Measurements from ENCODE around the gene GFER. TPM values are rescaled to one million over a fixed set of nuclear protein-coding genes. Genes with fewer than 3 reads are reported as not detected.

The GFER gene
- total RNA-seq, 1 experiment from 2014 or later = 58.5 TPM

GRCh38 chr16:1978476-1979120 lies 5.4 kb upstream of the GFER start (continued):
- TF ChIP-seq FOXP4 (CRISPR knock-in tag; IDR thresholded peaks at IDR 0.05) = no peak
- no peak for TF ChIP-seq ERG (CRISPR knock-in tag; IDR thresholded peaks at IDR 0.05)

- CTCF ChIA-PET = interaction anchor here (1.0 to 4.4 kb wide), 9 partner anchors 13 to 197 kb away, joined by 3 to 19 read pairs (median 4); partner anchors contain the start of genes NUBP2, RPS2, SPSB3 and TRAF7
- H3K4me3 Mint-ChIP-seq = peak overlapping the region; percentile 64
- no peak overlapping the region for H3K27ac Mint-ChIP-seq
- ATAC-seq = peak; percentile 31
- DNase-seq (ENCODE audit: low spot score) = peak; percentile 74
- POLR2A ChIA-PET = interaction anchor here (1.0 to 3.0 kb wide), 6 partner anchors 15 to 112 kb away, joined by 3 to 20 read pairs (median 4); partner anchors contain the start of genes MSRB1 and RPS2
- no peaks in the 10 kb centered on the region for H3K9me3 Mint-ChIP-seq
- H3K36me3 Mint-ChIP-seq = peaks cover 10% of the 10 kb centered on the region
- H3K27me3 Mint-ChIP-seq (ENCODE audit: low read depth) = peaks cover 39% of the 10 kb centered on the region
- H3K4me1 Mint-ChIP-seq = peaks cover 19% of the 10 kb centered on the region
- TF ChIP-seq FOXP1 (CRISPR knock-in tag; IDR thresholded peaks at IDR 0.05; ENCODE audit: borderline replicate concordance) (0 out of 2 replicates have a peak, but pooled peaks have one; percentile 26), FOXP4 (CRISPR knock-in tag; IDR thresholded peaks at IDR 0.05) (peak; percentile 72; the same call in 1 of the 2 replicates), ZNF121 (CRISPR knock-in tag; IDR thresholded peaks at IDR 0.05) (0 out of 2 replicates have a peak, but pooled peaks have one; percentile 8), PRRX2 (CRISPR knock-in tag; IDR thresholded peaks at IDR 0.05) (no peak), ZBTB21 (CRISPR knock-in tag; IDR thresholded peaks at IDR 0.05; ENCODE audit: borderline replicate concordance) (peak; percentile 39; the same call in 1 of the 2 replicates), NR3C1 (CRISPR knock-in tag; conservative IDR thresholded peaks at IDR 0.05; ENCODE audit: low read depth) (no peak), HMGXB4 (CRISPR knock-in tag; IDR thresholded peaks at IDR 0.05) (peak; percentile 8; the same call in 1 of the 2 replicates), ERG (CRISPR knock-in tag; IDR thresholded peaks at IDR 0.05) (no peak), NFATC4 (CRISPR knock-in tag; IDR thresholded peaks at IDR 0.05) (peak; percentile 63; the same call in 1 of the 2 replicates), CBFB (CRISPR knock-in tag; IDR thresholded peaks at IDR 0.05; ENCODE audit: low read depth) (peak; percentile 81; the same call in 1 of the 2 replicates), ATF1 (CRISPR knock-in tag; IDR thresholded peaks at IDR 0.05) (0 out of 2 replicates have a peak, but pooled peaks have one; percentile 62), KAT7 (CRISPR knock-in tag; IDR thresholded peaks at IDR 0.05; ENCODE audit: borderline replicate concordance) (0 out of 2 replicates have a peak, but pooled peaks have one; percentile 60), ZNF317 (CRISPR knock-in tag; IDR thresholded peaks at IDR 0.05; ENCODE audit: borderline replicate concordance, low read depth) (0 out of 2 replicates have a peak, but pooled peaks have one; percentile 16), ETV6 (CRISPR knock-in tag; IDR thresholded peaks at IDR 0.05) (0 out of 2 replicates have a peak, but pooled peaks have one; percentile 65), RELA (CRISPR knock-in tag; IDR thresholded peaks at IDR 0.05; ENCODE audit: borderline replicate concordance) (peak; percentile 28; the same call in 1 of the 2 replicates), TEAD1 (CRISPR knock-in tag; IDR thresholded peaks at IDR 0.05) (peak; percentile 67), USF2 (CRISPR knock-in tag; IDR thresholded peaks at IDR 0.05) (no peak), ATF2 (CRISPR knock-in tag; IDR thresholded peaks at IDR 0.05; ENCODE audit: borderline replicate concordance, low read depth) (no peak), TCF7 (CRISPR knock-in tag; IDR thresholded peaks at IDR 0.05; ENCODE audit: low read depth) (0 out of 2 replicates have a peak, but pooled peaks have one; percentile 63), SP1 (CRISPR knock-in tag; conservative IDR thresholded peaks at IDR 0.05) (peak; percentile 35; the same call in 1 of the 2 replicates), MAX (CRISPR knock-in tag; IDR thresholded peaks at IDR 0.05) (peak; percentile 62; the same call in 1 of the 2 replicates)
Observed at GRCh38 chr16:1979271-1980029, 4.5 kb upstream of the GFER start.
